Measurements from ENCODE around the gene ANKAR. TPM values are rescaled to one million over a fixed set of nuclear protein-coding genes. Genes with fewer than 3 reads are reported as not detected.
"Not testable (repeated sequence)": the region's sequence is repeated elsewhere in the genome, so short reads cannot be mapped to it uniquely, and the experiment has no call there.

The ANKAR gene
- total and polyA plus RNA-seq, 8 donors: 2.0 to 26.8 (median 5.5) TPM

DNA sequence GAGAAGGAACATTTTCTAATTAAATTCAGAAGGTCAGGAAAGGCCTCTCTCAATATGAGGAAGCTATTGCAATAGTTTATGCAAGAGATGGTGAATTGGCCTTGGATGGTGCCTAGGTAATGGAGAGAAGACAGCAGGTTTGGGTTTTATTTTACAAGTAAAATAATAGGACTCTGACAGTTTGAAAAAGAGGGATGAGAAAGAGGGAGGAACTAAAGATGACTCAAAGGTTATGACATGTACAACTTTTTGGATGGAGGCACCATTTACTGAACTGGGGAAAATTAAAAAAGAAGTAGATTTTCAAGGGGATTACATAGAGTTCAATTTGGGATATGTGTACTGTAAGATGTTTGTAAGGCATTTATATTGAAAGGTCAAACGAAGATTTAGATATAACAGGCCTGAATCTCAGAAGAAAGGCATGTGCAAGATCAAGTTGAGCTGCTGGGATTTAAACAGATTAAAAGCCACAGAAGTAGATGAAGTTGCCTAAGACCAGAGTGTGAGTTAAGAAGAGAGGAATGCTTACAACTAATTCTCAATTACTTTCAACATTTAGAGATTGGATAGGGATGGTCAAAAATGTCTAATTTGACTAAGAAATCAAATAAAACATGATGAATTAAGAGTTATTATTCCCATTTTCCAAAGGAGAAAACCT lies 25.5 kb upstream of the ANKAR start:
- intact Hi-C loops (cut with DNase I; ENCODE audit: low total_unique reads): no loop called here
- TF ChIP-seq POLR2A (IDR thresholded peaks at IDR 0.05) (no peak), EP300 (IDR thresholded peaks at IDR 0.05) (no peak), POLR2AphosphoS5 (IDR thresholded peaks at IDR 0.05) (no peak), CTCF (IDR thresholded peaks at IDR 0.05) (no peak)
- Histone ChIP-seq H3K4me3 (no peak overlapping the region), H3K9me3 (no peaks in the 10 kb centered on the region), H3K4me1 (no peaks in the 10 kb centered on the region), H3K27me3 (no peaks in the 10 kb centered on the region), H3K27ac (no peak overlapping the region), H3K36me3 (no peaks in the 10 kb centered on the region)
- 67 to 85% (median 76%) methylated on average over 1 of the region's 1 CpG for WGBS, 5 donors
- no peak for DNase-seq

- H3K4me3 ChIP-seq: no peak overlapping the region
- DNase-seq: no peak
- H3K4me1 ChIP-seq: no peaks in the 10 kb centered on the region
- TF ChIP-seq POLR2A (IDR thresholded peaks at IDR 0.05) (no peak), CTCF (IDR thresholded peaks at IDR 0.05) (no peak), POLR2AphosphoS5 (IDR thresholded peaks at IDR 0.05) (no peak), EP300 (IDR thresholded peaks at IDR 0.05) (no peak)
- no peaks in the 10 kb centered on the region for H3K9me3 ChIP-seq
- H3K36me3 ChIP-seq: no peaks in the 10 kb centered on the region
- no peaks in the 10 kb centered on the region for H3K27me3 ChIP-seq
- no peak overlapping the region for H3K27ac ChIP-seq
- intact Hi-C loops (cut with DNase I; ENCODE audit: low total_unique reads): no loop called here
These were observed 23.2 kb upstream of the ANKAR start for GRCh38 chr2:189651284-189651683.

GRCh38 chr2:189653464-189653863 lies 21.0 kb upstream of the ANKAR start:
- H3K36me3 ChIP-seq; intact Hi-C loops (cut with DNase I; ENCODE audit: low total_unique reads); DNase-seq; H3K9me3 ChIP-seq; H3K4me3 ChIP-seq; H3K27ac ChIP-seq; H3K4me1 ChIP-seq; H3K27me3 ChIP-seq: not testable (repeated sequence)
- 94 to 98% (median 97%) methylated on average over 8 to 29 of the region's 29 CpGs for WGBS, 5 donors

GRCh38 chr2:189654641-189655040 lies 19.8 kb upstream of the ANKAR start:
- intact Hi-C loops (cut with DNase I; ENCODE audit: low total_unique reads): no loop called here
- Histone ChIP-seq H3K27me3 (no peaks in the 10 kb centered on the region), H3K9me3 (no peaks in the 10 kb centered on the region), H3K27ac (no peak overlapping the region), H3K4me1 (peaks cover 4 to 21% (median 11%) of the 10 kb centered on the region in 4 donors), H3K36me3 (no peaks in the 10 kb centered on the region), H3K4me3 (no peak overlapping the region)
- WGBS, 5 donors: 37 to 57% (median 45%) methylated on average over 3 of the region's 3 CpGs
- no peak for DNase-seq
- no peak for TF ChIP-seq CTCF (IDR thresholded peaks at IDR 0.05)
- no peak for TF ChIP-seq POLR2A (IDR thresholded peaks at IDR 0.05)
- no peak for TF ChIP-seq EP300 (IDR thresholded peaks at IDR 0.05)
- TF ChIP-seq POLR2AphosphoS5 (IDR thresholded peaks at IDR 0.05): no peak

DNA sequence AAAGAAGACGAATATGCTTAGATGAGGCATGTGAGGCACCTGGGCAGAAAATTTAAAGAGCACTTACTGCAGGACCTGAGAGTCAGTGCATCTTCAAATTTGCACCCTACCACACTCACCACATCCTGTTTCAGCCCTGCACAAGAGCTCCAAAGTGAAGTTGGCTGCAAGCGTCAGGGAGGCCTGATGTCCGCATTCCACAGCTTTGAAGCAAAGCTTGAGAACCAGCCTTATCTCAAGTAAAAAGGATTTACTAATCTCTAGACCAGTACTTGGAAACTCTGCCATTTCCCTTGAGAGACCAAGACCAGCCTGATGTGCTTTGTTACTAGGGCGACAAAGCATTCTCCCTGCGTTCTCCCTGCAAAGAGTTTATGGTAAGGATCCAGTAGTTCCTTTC lies 16.6 kb upstream of the ANKAR start:
- peaks cover 15 to 38% (median 23%) of the 10 kb centered on the region in 4 donors for H3K4me1 ChIP-seq
- H3K27ac ChIP-seq: peak overlapping the region; percentile 18 to 65 (median 52)
- DNase-seq: peak; percentile 54 to 78

More for the DNA sequence above, 16.6 kb upstream of the ANKAR start:
- no peak overlapping the region for H3K4me3 ChIP-seq
- H3K9me3 ChIP-seq: no peaks in the 10 kb centered on the region
- 20 to 41% (median 33%) methylated on average over 5 of the region's 5 CpGs for WGBS, 5 donors
- no peaks in the 10 kb centered on the region for H3K27me3 ChIP-seq
- no peaks in the 10 kb centered on the region for H3K36me3 ChIP-seq
- intact Hi-C loops (cut with DNase I; ENCODE audit: low total_unique reads): no loop called here
- TF ChIP-seq POLR2AphosphoS5 (IDR thresholded peaks at IDR 0.05) (peak in 1 of 3 donors; percentile 48), POLR2A (IDR thresholded peaks at IDR 0.05) (no peak), EP300 (IDR thresholded peaks at IDR 0.05) (no peak)

Data from stomach (tissue), 9 donors.